ENCODE results near the gene SNX30. TPM values are rescaled to one million over a fixed set of nuclear protein-coding genes. Genes with fewer than 3 reads are reported as not detected.

SNX30 gene
- total and polyA plus RNA-seq, 2 experiments from 2014 or later = 6.4 to 29.1 TPM

GRCh38 chr9:112774006-112774996, 23.7 kb downstream of the SNX30 start:
- Histone ChIP-seq H3K9me3 (ENCODE audit: low read depth) (no peaks in the 10 kb centered on the region), H3K36me3 (replicated peaks; ENCODE audit: insufficient read depth, low read depth) (no peaks in the 10 kb centered on the region), H3K4me1 (ENCODE audit: insufficient read depth) (no peaks in the 10 kb centered on the region), H3K27ac (no peak overlapping the region), H3K9me2 (replicated peaks; ENCODE audit: insufficient read depth) (no peaks in the 10 kb centered on the region), H3K4me2 (no peak overlapping the region), H3K79me2 (peaks cover 90% of the 10 kb centered on the region), H3K27me3 (no peaks in the 10 kb centered on the region), H3K4me3 (no peak overlapping the region), H2AFZ (no peak overlapping the region), H4K20me1 (ENCODE audit: insufficient read depth, poor library complexity, severe bottlenecking) (peaks cover 13% of the 10 kb centered on the region)
- no peak for DNase-seq (ENCODE audit: low spot score)
- WGBS (ENCODE audit: low lambda C conversion rate, missing lambda C conversion rate) = 93% methylated on average over 9 of the region's 9 CpGs
- TF ChIP-seq EZH2 (IDR thresholded peaks at IDR 0.05; ENCODE audit: borderline replicate concordance) = no peak
- TF ChIP-seq CTCF (IDR thresholded peaks at IDR 0.05; ENCODE audit: poor library complexity) = no peak

GRCh38 chr9:112777914-112778313, 27.4 kb downstream of the SNX30 start:
- Histone ChIP-seq H3K36me3 (replicated peaks; ENCODE audit: insufficient read depth, low read depth) (no peaks in the 10 kb centered on the region), H2AFZ (no peak overlapping the region), H3K4me1 (ENCODE audit: insufficient read depth) (peaks cover 5% of the 10 kb centered on the region), H3K27me3 (no peaks in the 10 kb centered on the region), H4K20me1 (ENCODE audit: insufficient read depth, poor library complexity, severe bottlenecking) (peaks cover 5% of the 10 kb centered on the region), H3K27ac (no peak overlapping the region), H3K79me2 (peaks cover 73% of the 10 kb centered on the region), H3K9me3 (ENCODE audit: low read depth) (no peaks in the 10 kb centered on the region), H3K4me3 (no peak overlapping the region), H3K4me2 (no peak overlapping the region), H3K9me2 (replicated peaks; ENCODE audit: insufficient read depth) (no peaks in the 10 kb centered on the region)
- DNase-seq (ENCODE audit: low spot score) = no peak
- TF ChIP-seq EZH2 (IDR thresholded peaks at IDR 0.05; ENCODE audit: borderline replicate concordance) (no peak), CTCF (IDR thresholded peaks at IDR 0.05; ENCODE audit: poor library complexity) (no peak), EZH2phosphoT487 (IDR thresholded peaks at IDR 0.05; ENCODE audit: low read depth, severe bottlenecking, unreplicated experiment) (no peak)

GRCh38 chr9:112780450-112781036, 30.0 kb downstream of the SNX30 start:
- H2AFZ ChIP-seq = no peak overlapping the region
- no peaks in the 10 kb centered on the region for H3K9me3 ChIP-seq (ENCODE audit: low read depth)
- WGBS (ENCODE audit: low lambda C conversion rate, missing lambda C conversion rate) = 83% methylated on average over 6 of the region's 6 CpGs
- no peak overlapping the region for H3K27ac ChIP-seq
- no peak for DNase-seq (ENCODE audit: low spot score)
- TF ChIP-seq EZH2phosphoT487 (IDR thresholded peaks at IDR 0.05; ENCODE audit: low read depth, severe bottlenecking, unreplicated experiment) = no peak
- TF ChIP-seq EZH2 (IDR thresholded peaks at IDR 0.05; ENCODE audit: borderline replicate concordance) = no peak
- TF ChIP-seq CTCF (IDR thresholded peaks at IDR 0.05; ENCODE audit: poor library complexity) = no peak
- H3K4me1 ChIP-seq (ENCODE audit: insufficient read depth) = peaks cover 22% of the 10 kb centered on the region
- peaks cover 10% of the 10 kb centered on the region for H4K20me1 ChIP-seq (ENCODE audit: insufficient read depth, poor library complexity, severe bottlenecking)
- H3K27me3 ChIP-seq = no peaks in the 10 kb centered on the region
- peaks cover 73% of the 10 kb centered on the region for H3K79me2 ChIP-seq
- H3K4me3 ChIP-seq = no peak overlapping the region
- no peaks in the 10 kb centered on the region for H3K9me2 ChIP-seq (replicated peaks; ENCODE audit: insufficient read depth)
- no peak overlapping the region for H3K4me2 ChIP-seq
- no peaks in the 10 kb centered on the region for H3K36me3 ChIP-seq (replicated peaks; ENCODE audit: insufficient read depth, low read depth)

Data from hepatocyte (in vitro differentiated cells).